Right lung (tissue), 10 donors: Measurements from ENCODE around the gene NETO2. TPM values are rescaled to one million over a fixed set of nuclear protein-coding genes. Genes with fewer than 3 reads are reported as not detected.
"Not testable (repeated sequence)": the region's sequence is repeated elsewhere in the genome, so short reads cannot be mapped to it uniquely, and the experiment has no call there.

Experiments
- DNase-seq, 2 donors: peaks; one replicate each; pipeline ENCODE4 v3.0.0-alpha.2; 2013
- long read RNA-seq, 8 donors: transcript quantifications; one replicate each; lab custom pipeline, GENCODE V29; 2026
- polyA plus RNA-seq, 5 donors: library from polyadenylated mRNA; unstranded; fragments of 120-200 nt; gene quantifications; one replicate each; pipeline versions ENCODE4 v1.2.1 to v1.2.3, GENCODE V29; 2013; ENCODE audit warnings: inconsistent platforms in 1 of 5, low replicate concordance in 1 of 5; ENCODE audit not compliant: insufficient read length in 5 of 5, insufficient read depth in 1 of 5

NETO2 gene
- polyA plus RNA-seq, result 10 to 100 TPM; 31.8 to 51.4 (median 46.3) TPM
- long read RNA-seq, donor 1, full-length matches to known transcripts, result 6 of 6 reads
- long read RNA-seq, donor 1, partial matches to known transcripts, result 0 of 6 reads
- long read RNA-seq, donor 1, other reads (novel, unspliced or antisense), result 0 of 6 reads
- long read RNA-seq, donor 2, full-length matches to known transcripts, result 3 of 3 reads
- long read RNA-seq, donor 2, partial matches to known transcripts, result 0 of 3 reads
- long read RNA-seq, donor 2, other reads (novel, unspliced or antisense), result 0 of 3 reads
- long read RNA-seq, donor 3, full-length matches to known transcripts, result 3 of 3 reads
- long read RNA-seq, donor 3, partial matches to known transcripts, result 0 of 3 reads
- long read RNA-seq, donor 3, other reads (novel, unspliced or antisense), result 0 of 3 reads
- long read RNA-seq, donor 4, full-length matches to known transcripts, result 5 of 5 reads
- long read RNA-seq, donor 4, partial matches to known transcripts, result 0 of 5 reads
- long read RNA-seq, donor 4, other reads (novel, unspliced or antisense), result 0 of 5 reads
- long read RNA-seq, donor 5, full-length matches to known transcripts, result 8 of 8 reads
- long read RNA-seq, donor 5, partial matches to known transcripts, result 0 of 8 reads
- long read RNA-seq, donor 5, other reads (novel, unspliced or antisense), result 0 of 8 reads
- long read RNA-seq, donor 6, full-length matches to known transcripts, result 8 of 8 reads
- long read RNA-seq, donor 6, partial matches to known transcripts, result 0 of 8 reads
- long read RNA-seq, donor 6, other reads (novel, unspliced or antisense), result 0 of 8 reads
- long read RNA-seq, donor 7, full-length matches to known transcripts, result 1 of 1 reads
- long read RNA-seq, donor 7, partial matches to known transcripts, result 0 of 1 reads
- long read RNA-seq, donor 7, other reads (novel, unspliced or antisense), result 0 of 1 reads
- long read RNA-seq, donor 8, full-length matches to known transcripts, result 5 of 5 reads
- long read RNA-seq, donor 8, partial matches to known transcripts, result 0 of 5 reads
- long read RNA-seq, donor 8, other reads (novel, unspliced or antisense), result 0 of 5 reads

DNA sequence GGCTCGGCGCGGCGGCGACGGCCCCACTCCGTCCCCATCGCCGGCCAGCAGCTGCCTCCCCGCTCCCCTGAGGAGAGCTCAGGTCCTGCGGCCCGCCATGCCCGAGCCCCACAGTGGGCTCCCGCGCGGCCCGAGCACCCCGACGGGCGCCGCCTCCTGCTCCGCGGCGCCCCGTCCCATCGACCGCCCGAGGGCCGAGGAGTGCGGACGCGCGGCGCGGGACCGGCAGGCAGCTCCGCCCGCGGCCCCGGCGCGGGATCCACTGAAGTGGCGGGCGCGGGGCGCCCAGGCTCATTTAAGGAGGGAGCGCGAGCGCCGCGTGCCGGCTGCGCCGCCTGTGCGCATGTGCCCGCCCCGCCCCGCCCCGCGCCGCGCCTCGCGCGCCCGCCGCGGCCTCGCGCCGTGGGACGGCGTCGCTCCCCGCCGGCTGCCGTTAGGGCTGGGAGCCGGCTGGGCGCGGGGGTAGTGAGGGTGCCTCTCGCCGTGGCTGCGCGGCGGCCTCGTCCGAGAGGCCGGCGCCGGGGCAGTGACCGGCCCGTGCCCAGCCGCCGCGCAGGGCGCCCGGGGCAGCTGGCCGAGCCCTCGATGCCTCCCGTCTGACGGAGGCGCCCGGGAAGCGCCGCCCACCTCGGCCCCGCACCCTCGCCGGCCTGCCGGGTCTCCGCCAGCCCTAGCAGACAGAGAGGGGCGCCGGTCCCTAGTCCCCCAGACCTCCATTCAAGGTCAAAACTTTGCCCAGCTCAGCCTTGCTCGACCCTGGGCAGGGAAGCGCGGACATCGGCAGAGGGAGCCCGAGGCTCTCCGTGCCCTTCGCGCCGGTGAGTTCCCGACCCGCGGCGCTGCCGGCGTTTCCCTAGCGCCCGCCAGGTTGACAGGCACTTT lies at the start of gene NETO2:
Gene NETO2, minus strand, starts transcription at position 269 of the 882 bp plus-strand sequence. CDS start 333 bp downstream, outside the sequence.
- peak; percentile 45 to 52 for DNase-seq

GRCh38 chr16:47182318-47182717 lies 38.6 kb upstream of the NETO2 start:
- DNase-seq, result no peak

DNA sequence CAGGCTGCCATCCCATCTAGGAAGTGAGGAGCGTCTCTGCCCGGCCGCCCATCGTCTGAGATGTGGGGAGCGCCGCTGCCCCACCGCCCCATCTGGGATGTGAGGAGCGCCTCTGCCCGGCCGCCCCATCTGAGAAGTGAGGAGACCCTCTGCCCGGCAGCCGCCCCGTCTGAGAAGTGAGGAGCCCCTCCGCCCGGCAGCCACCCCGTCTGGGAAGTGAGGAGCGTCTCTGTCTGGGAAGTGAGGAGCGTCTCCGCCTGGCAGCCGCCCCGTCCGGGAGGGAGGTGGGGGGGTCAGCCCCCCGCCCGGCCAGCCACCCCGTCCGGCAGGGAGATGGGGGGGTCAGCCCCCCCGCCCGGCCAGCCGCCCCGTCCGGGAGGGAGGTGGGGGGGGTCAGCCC lies 37.3 kb upstream of the NETO2 start:
- not testable (repeated sequence) for DNase-seq

GRCh38 chr16:47180073-47180472 lies 36.3 kb upstream of the NETO2 start:
- no peak for DNase-seq

DNA sequence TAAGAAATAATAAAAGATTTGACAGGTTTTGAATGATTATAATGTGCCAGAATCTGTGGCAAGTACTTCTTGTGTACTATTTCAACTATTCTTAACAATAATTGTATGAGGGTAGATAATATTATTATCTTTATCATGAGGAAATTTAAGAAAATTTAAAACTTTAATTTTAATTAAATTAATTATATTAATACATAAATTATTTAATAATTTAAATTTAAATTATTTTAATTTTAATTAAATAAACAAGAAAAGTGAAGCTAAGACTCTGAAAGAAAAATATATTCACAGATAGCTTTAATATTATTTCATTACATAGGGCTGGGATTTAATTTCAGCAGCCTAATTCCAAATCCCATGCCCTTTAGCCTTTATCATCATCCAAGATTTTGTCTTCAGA lies 31.4 kb upstream of the NETO2 start:
- DNase-seq, result no peak

- DNase-seq, result no peak
These were observed 19.1 kb upstream of the NETO2 start for GRCh38 chr16:47162670-47163420.

DNA sequence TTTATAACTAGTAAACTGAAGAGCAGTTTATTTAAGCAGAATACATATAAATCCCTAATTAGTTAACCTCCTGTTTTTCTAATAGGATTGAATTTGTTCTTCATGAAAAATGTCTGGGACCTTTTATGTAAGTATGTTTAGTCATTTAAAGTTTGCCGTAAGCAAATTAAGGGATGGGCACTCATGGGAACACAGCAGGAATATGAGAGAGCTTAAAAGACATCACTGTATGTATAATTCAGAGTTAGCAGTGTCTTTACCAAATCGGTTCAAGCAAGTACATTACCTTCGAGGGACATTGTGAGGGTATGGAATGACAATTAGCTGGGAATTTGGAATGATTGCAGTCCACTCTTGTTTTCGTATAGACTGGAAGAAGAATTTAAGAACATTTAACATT lies 17.7 kb upstream of the NETO2 start:
- no peak for DNase-seq

DNA sequence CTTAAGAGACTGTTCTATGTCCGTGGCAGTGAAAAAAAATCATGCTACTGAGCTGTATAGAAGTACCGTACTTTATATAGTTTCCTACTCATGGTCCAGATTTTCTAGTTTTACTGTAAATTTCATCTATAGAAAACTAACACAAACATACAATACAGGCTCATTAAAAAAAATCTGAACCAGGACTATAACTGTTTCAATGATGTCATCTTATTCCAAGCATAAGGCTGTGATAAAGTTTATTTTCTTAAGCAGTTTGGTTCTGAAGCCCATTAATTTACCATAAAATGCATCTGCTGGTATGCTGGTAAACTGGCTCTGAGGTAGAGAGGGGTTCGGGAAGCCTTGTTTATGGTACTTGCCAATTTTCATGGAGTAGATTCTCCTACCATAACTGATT lies 16.7 kb upstream of the NETO2 start:
- no peak for DNase-seq

GRCh38 chr16:47158992-47159391 lies 15.2 kb upstream of the NETO2 start:
- DNase-seq, result no peak

GRCh38 chr16:47156680-47157215 lies 13.0 kb upstream of the NETO2 start:
- no peak for DNase-seq

- DNase-seq, result not testable (repeated sequence)
These were observed 8.8 kb upstream of the NETO2 start for GRCh38 chr16:47152501-47152900.

GRCh38 chr16:47150067-47150466 lies 6.3 kb upstream of the NETO2 start:
- DNase-seq, result no peak

GRCh38 chr16:47144559-47144877 lies 773 bp upstream of the NETO2 start:
- DNase-seq, result no peak

- DNase-seq, result peak; percentile 56 to 59
These were observed 696 bp downstream of the NETO2 start for GRCh38 chr16:47142821-47143676.

DNA sequence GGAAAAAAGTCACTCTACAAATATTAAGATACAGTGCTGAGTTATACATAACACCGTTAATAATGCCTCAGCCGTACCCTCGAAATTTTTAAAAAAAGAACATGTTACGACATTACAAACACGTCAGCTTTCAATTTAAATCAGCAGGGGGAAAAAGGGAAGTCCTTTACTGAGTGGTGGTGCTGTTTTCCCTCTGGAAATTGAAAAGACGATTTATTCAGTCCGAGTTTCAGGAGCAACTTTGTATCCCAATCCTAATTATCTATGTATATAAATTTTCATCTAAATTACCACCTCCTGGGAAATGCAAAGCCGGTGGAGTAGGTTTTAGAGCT lies 1.3 kb downstream of the NETO2 start:
- DNase-seq, result peak; percentile 10 to 20

DNA sequence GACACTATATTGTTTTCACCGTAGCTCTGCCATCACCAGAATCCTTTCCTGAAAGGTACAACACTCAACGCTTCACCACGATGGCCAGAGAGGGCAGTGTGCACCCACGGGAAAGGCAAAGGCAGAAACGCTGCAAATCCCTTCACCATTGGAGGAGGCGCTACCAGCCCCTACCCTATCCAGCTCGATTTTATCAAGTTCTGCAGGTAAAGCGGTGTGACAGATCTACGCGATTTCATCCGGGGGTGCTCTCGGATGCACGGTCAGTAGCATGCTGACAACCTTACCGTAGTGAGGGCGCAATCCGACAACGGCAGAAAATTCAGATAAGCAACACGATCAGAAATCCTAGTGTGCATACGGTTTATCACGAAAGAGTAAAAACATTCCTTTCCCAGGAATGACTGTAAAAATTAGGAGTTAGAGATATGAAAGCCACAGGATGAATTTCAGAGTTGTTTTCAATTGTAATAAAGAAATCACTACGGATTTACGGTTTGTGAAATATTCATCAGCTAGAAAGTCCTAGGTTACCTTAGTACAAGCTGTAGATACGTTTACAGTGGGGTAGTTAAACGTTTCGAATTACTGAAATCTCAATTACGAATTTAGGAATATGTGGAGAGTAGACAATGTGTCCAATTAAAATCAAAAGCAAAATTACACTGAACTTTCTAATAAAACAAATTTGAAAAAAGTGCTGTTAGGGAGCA lies 1.8 kb downstream of the NETO2 start:
- DNase-seq, result peak; percentile 64 to 73

- no peak for DNase-seq
These were observed 3.1 kb downstream of the NETO2 start for GRCh38 chr16:47140686-47141085.

GRCh38 chr16:47139561-47140185 lies 4.1 kb downstream of the NETO2 start:
- DNase-seq, result no peak
